Gastrocnemius medialis (tissue), 4 donors: ENCODE results near the gene BLOC1S4.

Experiments used
- CTCF ChIP-seq, 5 experiments: fragments of 450-650 bp in 3 of 5; fragments of 200-600 bp in 2 of 5; sonication (generic) in 2 of 5; IDR thresholded peaks in 4 of 5; conservative IDR thresholded peaks in 1 of 5; 1 replicate in 4 of 5; 2 replicates in 1 of 5; pipeline ENCODE4 v1.5.1; 2016 to 2019; ENCODE audit warnings: antibody characterized with exemption in 5 of 5, mild to moderate bottlenecking in 3 of 5, moderate library complexity in 3 of 5
- POLR2A ChIP-seq, 2 donors: fragments of 450-650 bp; IDR thresholded peaks; one replicate each; pipeline ENCODE4 v1.6.1; 2017; ENCODE audit warnings: antibody characterized with exemption in 2 of 2, mild to moderate bottlenecking in 2 of 2, moderate library complexity in 2 of 2

DNA sequence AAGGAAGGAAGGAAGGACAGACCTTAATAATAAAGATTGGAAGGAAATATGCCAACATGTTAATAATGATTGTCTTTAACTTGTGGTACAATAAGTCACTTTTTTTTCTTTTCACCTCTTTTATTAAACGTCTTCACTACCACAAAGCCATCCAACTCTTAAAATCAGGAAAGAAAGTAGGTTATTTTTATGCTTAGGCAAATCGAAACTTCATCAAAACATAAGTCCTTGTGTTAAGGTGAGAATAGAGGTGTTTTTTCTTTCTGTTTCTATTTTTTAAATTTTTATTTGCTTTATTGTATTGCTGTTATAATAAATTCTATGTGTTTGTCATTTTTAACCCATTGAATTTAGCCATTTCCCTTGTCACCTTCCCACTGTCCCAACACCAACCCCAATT is 26.5 kb downstream of the BLOC1S4 start:
- TF ChIP-seq CTCF (IDR thresholded peaks at IDR 0.05 in 4 of 5, conservative IDR thresholded peaks at IDR 0.05 in 1 of 5) = no peak
- TF ChIP-seq POLR2A (IDR thresholded peaks at IDR 0.05) = no peak
